Activated CD8-positive, alpha-beta T cell treated with anti-CD3 and anti-CD28 coated beads for 36 hours (primary cell): Measurements from ENCODE around the gene TRIM41. TPM values are rescaled to one million over a fixed set of nuclear protein-coding genes. Genes with fewer than 3 reads are reported as not detected.
A peak's percentile ranks its signal among the peaks of the same experiment; 100 is the strongest.

Experiments
- ATAC-seq: fragments of 200-7000 bp; cut with Tn5 transposase; one replicate; pipeline ENCODE4 v1.10.0; 2021; ENCODE audit warnings: mild to moderate bottlenecking, moderate library complexity
- CTCF ChIA-PET: fragments of 350-600 bp; sonication (Branson Sonifier 250); formaldehyde crosslinking; loops from one replicate; lab custom pipeline; 2021; ENCODE audit warnings: antibody characterized with exemption; lab: Charles Lee
- POLR2A ChIA-PET: fragments of 350-600 bp; sonication (Branson Sonifier 250); formaldehyde crosslinking; loops from one replicate; lab custom pipeline; 2021; ENCODE audit warnings: antibody characterized with exemption; lab: Charles Lee
- DNase-seq: peaks from one replicate; pipeline ENCODE4 v3.0.0-alpha.2; 2020
- H3K27ac Mint-ChIP-seq: one replicate; pipeline ENCODE4 v1.8.0; 2021; ENCODE audit warnings: mild to moderate bottlenecking, mixed read lengths
- H3K27me3 Mint-ChIP-seq: one replicate; pipeline ENCODE4 v1.8.0; 2021; ENCODE audit warnings: mixed read lengths
- H3K36me3 Mint-ChIP-seq: one replicate; pipeline ENCODE4 v1.8.0; 2021; ENCODE audit warnings: low read depth, mixed read lengths
- H3K4me1 Mint-ChIP-seq: one replicate; pipeline ENCODE4 v1.8.0; 2021; ENCODE audit warnings: low read depth, mixed read lengths
- H3K4me3 Mint-ChIP-seq: one replicate; pipeline ENCODE4 v1.8.0; 2021; ENCODE audit warnings: mild to moderate bottlenecking, moderate library complexity, mixed read lengths
- H3K9me3 Mint-ChIP-seq: one replicate; pipeline ENCODE4 v1.8.0; 2021; ENCODE audit warnings: mixed read lengths
- CTCF ChIP-seq: fragments of 200-600 bp; IDR thresholded peaks from one replicate; pipeline ENCODE4 v1.8.0; 2022; ENCODE audit warnings: antibody characterized with exemption, mild to moderate bottlenecking
- intact Hi-C: fragments of 100-400 bp; cut with micrococcal nuclease; formaldehyde crosslinking; loops from one replicate; pipeline ENCODE4 v1.10.0; 2022
- total RNA-seq, 2 experiments: library from RNA; stranded (reverse); gene quantifications; one replicate each; pipeline ENCODE4 v1.2.3, GENCODE V29; 2021

TRIM41 gene
- total RNA-seq, 2 experiments from 2014 or later = 30.6 to 31.5 TPM

GRCh38 chr5:181192337-181193046 lies 30.6 kb upstream of the TRIM41 start:
- CTCF ChIA-PET = interaction anchor here (1.0 to 7.8 kb wide), 7 partner anchors 11 to 68 kb away, joined by 3 to 80 read pairs (median 4); partner anchors contain the start of genes TRIM41, TRIM52 and TRIM7
- H3K36me3 Mint-ChIP-seq = peaks cover 9% of the 10 kb centered on the region
- H3K4me1 Mint-ChIP-seq = peaks cover 25% of the 10 kb centered on the region

GRCh38 chr5:181193656-181194055 lies 29.4 kb upstream of the TRIM41 start:
- POLR2A ChIA-PET = interaction anchor here (0.9 to 9.3 kb wide), 5 partner anchors 9 to 69 kb away, joined by 3 to 159 read pairs (median 4); partner anchors contain the start of gene TRIM7
- CTCF ChIA-PET = interaction anchor here (0.6 to 7.8 kb wide), 4 partner anchors 11 to 67 kb away, joined by 3 to 80 read pairs (median 4); partner anchors contain the start of genes TRIM52 and TRIM7

More at GRCh38 chr5:181192337-181193046, 30.6 kb upstream of the TRIM41 start:
- H3K27ac Mint-ChIP-seq = peak overlapping the region; percentile 97
- peaks cover 2% of the 10 kb centered on the region for H3K27me3 Mint-ChIP-seq
- DNase-seq = no peak
- ATAC-seq = no peak
- POLR2A ChIA-PET = interaction anchor here (0.7 to 9.3 kb wide), 8 partner anchors 12 to 362 kb away, joined by 3 to 159 read pairs (median 6); partner anchors contain the start of genes RACK1, TRIM41 and TRIM7
- intact Hi-C loops = no loop called here
- no peaks in the 10 kb centered on the region for H3K9me3 Mint-ChIP-seq
- TF ChIP-seq CTCF = no peak
- peak overlapping the region; percentile 91 for H3K4me3 Mint-ChIP-seq

GRCh38 chr5:181194489-181195248 lies 28.4 kb upstream of the TRIM41 start:
- peaks cover 7% of the 10 kb centered on the region for H3K36me3 Mint-ChIP-seq
- no peaks in the 10 kb centered on the region for H3K27me3 Mint-ChIP-seq
- DNase-seq (no peak), ATAC-seq (no peak)
- no peak overlapping the region for H3K27ac Mint-ChIP-seq
- no peak overlapping the region for H3K4me3 Mint-ChIP-seq
- peaks cover 18% of the 10 kb centered on the region for H3K4me1 Mint-ChIP-seq
- intact Hi-C loops = no loop called here
- TF ChIP-seq CTCF = no peak
- ChIA-PET CTCF (interaction anchor here (7.8 kb wide), 1 partner anchor 10 kb away, joined by 80 read pairs; the partner anchor contains the start of gene TRIM7), POLR2A (interaction anchor here (1.5 to 9.3 kb wide), 2 partner anchors 10 kb away, joined by 3 to 159 read pairs; partner anchors contain the start of gene TRIM7)
- no peaks in the 10 kb centered on the region for H3K9me3 Mint-ChIP-seq

More at GRCh38 chr5:181193656-181194055, 29.4 kb upstream of the TRIM41 start:
- DNase-seq (no peak), ATAC-seq (no peak)
- H3K9me3 Mint-ChIP-seq = no peaks in the 10 kb centered on the region
- H3K4me3 Mint-ChIP-seq = peak overlapping the region; percentile 91
- no peak for TF ChIP-seq CTCF
- peaks cover 7% of the 10 kb centered on the region for H3K36me3 Mint-ChIP-seq
- no peaks in the 10 kb centered on the region for H3K27me3 Mint-ChIP-seq
- intact Hi-C loops = no loop called here
- H3K27ac Mint-ChIP-seq = peak overlapping the region; percentile 20
- peaks cover 18% of the 10 kb centered on the region for H3K4me1 Mint-ChIP-seq

- H3K4me1 Mint-ChIP-seq = peaks cover 18% of the 10 kb centered on the region
- TF ChIP-seq CTCF = no peak
- CTCF ChIA-PET = no interaction called here
These were observed 27.8 kb upstream of the TRIM41 start for GRCh38 chr5:181195249-181195761.

More at GRCh38 chr5:181195249-181195761, 27.8 kb upstream of the TRIM41 start:
- no peak for DNase-seq
- Mint-ChIP-seq H3K4me3 (no peak overlapping the region), H3K27me3 (no peaks in the 10 kb centered on the region), H3K9me3 (no peaks in the 10 kb centered on the region), H3K36me3 (peaks cover 7% of the 10 kb centered on the region), H3K27ac (no peak overlapping the region)
- POLR2A ChIA-PET = interaction anchor here (9.3 kb wide), 1 partner anchor 10 kb away, joined by 159 read pairs; the partner anchor contains the start of gene TRIM7
- intact Hi-C loops = no loop called here
- no peak for ATAC-seq
